HEK293T (cell line): ENCODE measurements around the gene GLIPR2.
"Not testable (repeated sequence)": the region's sequence is repeated elsewhere in the genome, so short reads cannot be mapped to it uniquely, and the experiment has no call there.

Experiments used
- CTCF ChIA-PET: fragments of 350-600 bp; formaldehyde crosslinking; extraction: SDS; loops from one replicate; lab custom pipeline; 2021; ENCODE audit warnings: antibody characterized with exemption, inconsistent platforms; lab: Yijun Ruan, JAX
- POLR2A ChIA-PET: fragments of 350-600 bp; formaldehyde crosslinking; extraction: SDS; loops from one replicate; lab custom pipeline; 2020; ENCODE audit warnings: antibody characterized with exemption, inconsistent platforms; lab: Yijun Ruan, JAX
- DNase-seq: peaks from one replicate; pipeline ENCODE4 v3.0.0; 2012; ENCODE audit warnings: mixed read lengths; ENCODE audit errors: extremely low spot score
- ARNT ChIP-seq: fragments of 450-650 bp; IDR thresholded peaks from 2 replicates; pipeline ENCODE4 v1.6.1; 2017; ENCODE audit warnings: mild to moderate bottlenecking
- BHLHE40 ChIP-seq: fragments of 450-650 bp; IDR thresholded peaks from 2 replicates; pipeline ENCODE4 v1.6.1; 2016; ENCODE audit warnings: mild to moderate bottlenecking, moderate library complexity, borderline replicate concordance
- CTBP1 ChIP-seq: fragments of 450-650 bp; IDR thresholded peaks from 2 replicates; pipeline ENCODE4 v1.6.1; 2016; ENCODE audit warnings: borderline replicate concordance
- ELF4 ChIP-seq: fragments of 450-650 bp; IDR thresholded peaks from 2 replicates; pipeline ENCODE4 v1.6.1; 2017; ENCODE audit warnings: antibody characterized with exemption
- FOXA1 ChIP-seq: fragments of 450-650 bp; IDR thresholded peaks from 2 replicates; pipeline ENCODE4 v1.6.1; 2016; ENCODE audit warnings: mild to moderate bottlenecking
- FOXK2 ChIP-seq: fragments of 450-650 bp; IDR thresholded peaks from 2 replicates; pipeline ENCODE4 v1.6.1; 2016; ENCODE audit warnings: mild to moderate bottlenecking
- FOXM1 ChIP-seq: fragments of 450-650 bp; IDR thresholded peaks from 2 replicates; pipeline ENCODE4 v1.6.1; 2017; ENCODE audit warnings: mild to moderate bottlenecking, borderline replicate concordance
- HDGF ChIP-seq: fragments of 450-650 bp; IDR thresholded peaks from 2 replicates; pipeline ENCODE4 v1.6.1; 2017; ENCODE audit warnings: antibody characterized with exemption, borderline replicate concordance
- L3MBTL2 ChIP-seq: fragments of 450-650 bp; conservative IDR thresholded peaks from 2 replicates; pipeline ENCODE4 v1.6.1; 2016; ENCODE audit warnings: mild to moderate bottlenecking
- LEF1 ChIP-seq: fragments of 450-650 bp; IDR thresholded peaks from 2 replicates; pipeline ENCODE4 v1.6.1; 2017; ENCODE audit warnings: mild to moderate bottlenecking, borderline replicate concordance
- NFRKB ChIP-seq: fragments of 450-650 bp; IDR thresholded peaks from 2 replicates; pipeline ENCODE4 v1.6.1; 2016; ENCODE audit warnings: mild to moderate bottlenecking, moderate library complexity
- PKNOX1 ChIP-seq: fragments of 450-650 bp; IDR thresholded peaks from 2 replicates; pipeline ENCODE4 v1.6.1; 2016
- SP1 ChIP-seq: fragments of 450-650 bp; IDR thresholded peaks from 2 replicates; pipeline ENCODE4 v1.6.1; 2017
- SUZ12 ChIP-seq: fragments of 450-650 bp; IDR thresholded peaks from 2 replicates; pipeline ENCODE4 v1.6.1; 2016; ENCODE audit warnings: mild to moderate bottlenecking
- TARDBP ChIP-seq: fragments of 450-650 bp; IDR thresholded peaks from 2 replicates; pipeline ENCODE4 v1.6.1; 2016
- ZNF384 ChIP-seq: fragments of 450-650 bp; IDR thresholded peaks from 2 replicates; pipeline ENCODE4 v1.6.1; 2016

GLIPR2 gene

GRCh38 chr9:36136272-36136893 lies at the start of gene GLIPR2:
TSS of gene GLIPR2 (plus strand) at chr9:36136733. CDS start at chr9:36136779, 46 bp downstream.
- CTCF ChIA-PET: interaction anchor here (0.6 kb wide), 1 partner anchor 15 kb away, joined by 3 read pairs; no protein-coding TSS in a partner anchor
- DNase-seq: peak; percentile 84
- TF ChIP-seq FOXK2 (no peak), ZNF384 (no peak), ELF4 (no peak), ARNT (no peak), HDGF (no peak), FOXA1 (no peak)
- POLR2A ChIA-PET: interaction anchor here (1.9 kb wide), 1 partner anchor 27 kb away, joined by 6 read pairs; no protein-coding TSS in a partner anchor

GRCh38 chr9:36087054-36087453 lies 49.5 kb upstream of the GLIPR2 start:
- CTCF ChIA-PET, DNase-seq, POLR2A ChIA-PET: not testable (repeated sequence)

- TF ChIP-seq PKNOX1 (no peak), L3MBTL2 (no peak), TARDBP (no peak), ELF4 (no peak), LEF1 (no peak), HDGF (no peak)
- POLR2A ChIA-PET: no interaction called here
- CTCF ChIA-PET: no interaction called here
- DNase-seq: no peak
Measured at GRCh38 chr9:36088020-36088419, 48.5 kb upstream of the GLIPR2 start.

- no peak for DNase-seq
- ChIA-PET CTCF (no interaction called here), POLR2A (no interaction called here)
- no peak for TF ChIP-seq ARNT
- TF ChIP-seq HDGF: no peak
- no peak for TF ChIP-seq CTBP1
- no peak for TF ChIP-seq BHLHE40
- no peak for TF ChIP-seq TARDBP
- no peak for TF ChIP-seq ELF4
- TF ChIP-seq SP1: no peak
- no peak for TF ChIP-seq LEF1
- no peak for TF ChIP-seq FOXM1
- no peak for TF ChIP-seq NFRKB
- no peak for TF ChIP-seq PKNOX1
- TF ChIP-seq ZNF384: no peak
- TF ChIP-seq L3MBTL2: no peak
- no peak for TF ChIP-seq FOXK2
- TF ChIP-seq FOXA1: no peak
- TF ChIP-seq SUZ12: no peak
Measured at GRCh38 chr9:36091026-36091953, 45.2 kb upstream of the GLIPR2 start.

GRCh38 chr9:36092014-36092413 lies 44.5 kb upstream of the GLIPR2 start:
- TF ChIP-seq FOXM1 (no peak), SUZ12 (no peak), ZNF384 (no peak), NFRKB (no peak), HDGF (no peak), ARNT (no peak), CTBP1 (no peak), L3MBTL2 (no peak), PKNOX1 (no peak)
- ChIA-PET POLR2A (no interaction called here), CTCF (no interaction called here)
- DNase-seq: no peak

- TF ChIP-seq ZNF384 (no peak), L3MBTL2 (no peak), SP1 (no peak), NFRKB (no peak), HDGF (no peak), SUZ12 (no peak), CTBP1 (no peak), PKNOX1 (no peak), LEF1 (no peak), ELF4 (no peak), FOXK2 (no peak)
- no peak for DNase-seq
- ChIA-PET CTCF (interaction anchor here (0.9 kb wide), 1 partner anchor 11 kb away, joined by 3 read pairs; no protein-coding TSS in a partner anchor), POLR2A (no interaction called here)
Measured at GRCh38 chr9:36092509-36093215, 43.9 kb upstream of the GLIPR2 start.
